Measurements from ENCODE around the gene TIMM13.
"Not testable (repeated sequence)": the region's sequence is repeated elsewhere in the genome, so short reads cannot be mapped to it uniquely, and the experiment has no call there.

The TIMM13 gene

GRCh38 chr19:2429917-2430535 lies 2.6 kb upstream of the TIMM13 start:
- DNase-seq, result no peak

- DNase-seq, result no peak
Observed at GRCh38 chr19:2428756-2429711, 1.6 kb upstream of the TIMM13 start.

DNA sequence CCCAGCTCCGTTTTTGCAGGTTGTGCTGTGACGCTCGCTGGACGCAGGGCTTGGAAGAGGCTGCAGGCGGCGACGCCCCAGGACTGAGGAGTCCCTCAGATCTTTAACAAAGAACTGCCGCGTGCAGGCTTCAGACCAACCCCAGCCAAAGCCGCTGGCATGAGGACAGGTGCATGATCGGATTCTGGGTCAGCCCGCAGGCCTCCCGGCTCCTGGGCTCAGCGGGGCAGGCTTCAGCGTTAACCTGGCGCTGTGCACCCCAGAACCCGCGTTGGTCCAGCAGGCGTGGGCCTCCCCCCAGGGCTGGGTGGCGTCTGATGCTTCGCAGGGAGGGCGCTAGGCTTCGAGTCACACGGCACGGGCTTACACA lies 920 bp upstream of the TIMM13 start:
- DNase-seq, result no peak

DNA sequence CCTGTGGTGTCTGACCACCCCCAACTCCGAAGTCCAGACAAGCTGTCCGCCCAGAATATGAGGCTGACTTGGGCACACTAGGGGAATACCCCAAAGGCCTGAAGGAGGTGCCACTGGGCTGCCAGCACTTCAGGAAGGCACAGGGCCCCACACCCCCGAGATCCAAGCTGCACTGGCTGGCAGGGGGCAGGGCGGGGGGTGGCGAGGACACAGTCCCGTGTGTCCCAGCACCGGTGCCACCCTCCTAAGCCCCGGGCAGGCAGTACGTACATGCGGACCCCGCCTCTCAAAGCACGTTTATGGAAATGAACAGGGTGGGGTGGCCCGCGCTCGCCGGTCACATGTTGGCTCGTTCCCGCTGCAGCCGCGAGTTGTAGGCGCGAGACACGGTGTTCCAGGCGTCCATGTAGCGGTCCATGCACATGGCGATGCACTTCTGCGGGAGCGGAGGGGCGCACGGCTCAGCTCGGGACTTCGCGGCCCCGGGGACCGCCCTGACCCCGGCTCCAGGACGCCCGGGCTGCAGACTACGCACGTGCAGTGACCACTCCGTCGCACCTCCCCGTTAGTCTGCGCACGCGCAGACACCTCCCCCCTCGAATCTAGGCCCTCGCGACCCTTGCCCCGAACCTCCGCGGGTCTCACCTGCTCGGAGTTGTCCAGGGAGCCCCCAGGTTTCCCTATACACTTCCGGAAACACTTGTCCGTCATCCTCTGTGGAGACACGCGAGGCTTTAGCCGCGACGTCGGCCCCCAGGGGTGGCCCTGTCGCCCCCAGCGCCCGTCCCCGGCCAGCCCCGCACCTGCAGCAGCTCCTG lies 566 bp downstream of the TIMM13 start:
- peak; percentile 68 for DNase-seq

DNA sequence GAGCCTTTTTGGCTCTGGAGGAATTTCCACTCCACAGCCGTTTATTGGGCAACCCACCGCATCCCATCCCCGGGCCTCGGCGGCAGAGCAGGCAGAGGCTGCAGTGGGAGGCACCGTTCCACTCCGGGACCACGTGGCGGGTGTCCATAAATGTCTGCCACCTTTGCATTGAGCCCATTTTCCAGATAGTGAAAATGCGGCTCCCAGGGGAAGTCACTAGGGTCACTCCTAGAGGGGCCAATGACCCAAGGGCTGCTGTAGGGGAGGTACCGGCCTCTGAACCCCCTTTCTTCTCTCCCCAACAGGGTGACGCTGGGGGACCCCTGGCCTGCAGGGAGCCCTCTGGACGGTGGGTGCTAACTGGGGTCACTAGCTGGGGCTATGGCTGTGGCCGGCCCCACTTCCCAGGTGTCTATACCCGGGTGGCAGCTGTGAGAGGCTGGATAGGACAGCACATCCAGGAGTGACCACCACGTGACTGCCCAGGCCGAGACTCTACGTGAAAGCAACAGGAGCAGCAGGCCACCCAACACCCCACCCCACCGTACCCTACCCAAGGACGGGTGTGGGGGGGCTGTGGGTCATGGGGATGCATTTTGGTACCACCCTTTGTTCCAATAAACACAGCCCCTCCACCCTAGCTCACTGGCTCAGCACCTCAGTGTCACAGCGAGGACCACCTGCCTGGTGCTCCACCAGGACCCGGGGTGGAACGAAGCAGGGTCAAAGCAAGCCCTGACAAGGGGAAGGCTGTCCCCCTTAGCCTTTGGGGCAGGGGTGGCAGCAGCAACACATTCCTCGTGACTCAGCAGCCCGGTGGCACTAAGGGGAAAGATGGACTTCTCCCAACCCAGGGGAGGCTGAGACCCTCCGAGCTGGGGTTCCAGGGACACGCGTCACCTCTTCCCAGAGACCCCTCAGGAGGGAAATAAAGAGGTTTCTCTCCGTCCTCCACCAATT lies 1.5 kb downstream of the TIMM13 start:
- DNase-seq, result no peak

DNA sequence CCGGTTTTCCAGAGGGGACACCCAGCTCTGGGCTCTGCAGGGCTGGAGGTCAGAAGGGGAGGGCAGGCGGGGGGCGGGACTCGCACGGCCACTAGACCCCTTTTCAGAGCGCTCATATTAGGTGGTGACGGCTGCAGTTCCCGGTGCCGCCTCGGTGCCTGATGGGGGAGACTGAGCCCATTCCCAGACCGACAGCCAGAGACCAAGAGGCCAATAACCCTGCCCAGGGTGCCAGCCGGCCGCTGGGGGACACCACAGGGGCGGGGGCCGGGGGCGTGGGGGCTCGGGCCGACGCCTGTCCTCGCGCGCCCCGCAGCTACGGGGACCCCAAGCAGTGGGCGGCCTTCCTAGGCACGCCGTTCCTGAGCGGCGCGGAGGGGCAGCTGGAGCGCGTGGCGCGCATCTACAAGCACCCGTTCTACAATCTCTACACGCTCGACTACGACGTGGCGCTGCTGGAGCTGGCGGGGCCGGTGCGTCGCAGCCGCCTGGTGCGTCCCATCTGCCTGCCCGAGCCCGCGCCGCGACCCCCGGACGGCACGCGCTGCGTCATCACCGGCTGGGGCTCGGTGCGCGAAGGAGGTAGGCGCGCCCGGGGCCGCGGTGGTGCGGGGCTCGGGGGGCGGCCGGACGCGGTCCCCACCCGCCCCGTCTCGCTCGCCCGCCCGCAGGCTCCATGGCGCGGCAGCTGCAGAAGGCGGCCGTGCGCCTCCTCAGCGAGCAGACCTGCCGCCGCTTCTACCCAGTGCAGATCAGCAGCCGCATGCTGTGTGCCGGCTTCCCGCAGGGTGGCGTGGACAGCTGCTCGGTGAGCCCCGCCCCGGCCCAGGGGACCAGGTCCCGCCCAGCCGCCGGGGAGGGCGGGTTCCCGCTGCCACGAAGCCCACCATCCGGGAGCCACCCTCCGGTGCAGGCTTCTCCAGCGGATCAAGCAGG lies 2.4 kb downstream of the TIMM13 start:
- DNase-seq, result no peak

DNA sequence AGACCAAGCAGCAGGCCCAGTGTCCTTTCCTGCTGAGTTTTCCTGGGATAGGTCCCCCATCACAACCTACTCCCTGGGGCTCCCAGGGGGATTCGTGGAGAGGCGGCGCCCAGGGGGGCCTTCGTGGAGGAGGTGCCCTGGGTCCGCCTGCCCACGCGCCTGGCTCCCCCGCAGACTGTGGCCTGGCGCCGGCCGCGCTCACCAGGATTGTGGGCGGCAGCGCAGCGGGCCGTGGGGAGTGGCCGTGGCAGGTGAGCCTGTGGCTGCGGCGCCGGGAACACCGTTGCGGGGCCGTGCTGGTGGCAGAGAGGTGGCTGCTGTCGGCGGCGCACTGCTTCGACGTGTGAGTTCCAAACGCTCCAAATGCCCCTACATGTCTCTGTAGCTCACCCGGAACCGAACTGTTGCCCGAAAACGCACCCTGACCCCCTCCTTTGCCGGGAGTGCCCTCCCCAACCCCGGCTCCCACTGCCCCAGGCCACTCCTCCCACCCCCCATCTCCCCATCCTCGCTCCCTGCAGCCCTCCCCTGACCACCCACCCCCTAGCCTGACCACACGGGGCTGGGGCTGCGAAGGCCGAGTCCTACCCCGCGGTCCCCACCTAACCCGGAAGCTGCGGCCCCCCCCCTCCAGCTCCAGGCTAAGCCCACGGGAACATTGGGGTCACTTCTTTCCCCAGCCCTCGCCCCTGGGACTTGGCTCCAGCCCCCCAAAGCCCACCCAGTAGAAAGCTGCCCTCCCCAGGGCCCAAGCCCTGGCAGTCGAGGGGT lies 3.3 kb downstream of the TIMM13 start:
- no peak for DNase-seq

DNA sequence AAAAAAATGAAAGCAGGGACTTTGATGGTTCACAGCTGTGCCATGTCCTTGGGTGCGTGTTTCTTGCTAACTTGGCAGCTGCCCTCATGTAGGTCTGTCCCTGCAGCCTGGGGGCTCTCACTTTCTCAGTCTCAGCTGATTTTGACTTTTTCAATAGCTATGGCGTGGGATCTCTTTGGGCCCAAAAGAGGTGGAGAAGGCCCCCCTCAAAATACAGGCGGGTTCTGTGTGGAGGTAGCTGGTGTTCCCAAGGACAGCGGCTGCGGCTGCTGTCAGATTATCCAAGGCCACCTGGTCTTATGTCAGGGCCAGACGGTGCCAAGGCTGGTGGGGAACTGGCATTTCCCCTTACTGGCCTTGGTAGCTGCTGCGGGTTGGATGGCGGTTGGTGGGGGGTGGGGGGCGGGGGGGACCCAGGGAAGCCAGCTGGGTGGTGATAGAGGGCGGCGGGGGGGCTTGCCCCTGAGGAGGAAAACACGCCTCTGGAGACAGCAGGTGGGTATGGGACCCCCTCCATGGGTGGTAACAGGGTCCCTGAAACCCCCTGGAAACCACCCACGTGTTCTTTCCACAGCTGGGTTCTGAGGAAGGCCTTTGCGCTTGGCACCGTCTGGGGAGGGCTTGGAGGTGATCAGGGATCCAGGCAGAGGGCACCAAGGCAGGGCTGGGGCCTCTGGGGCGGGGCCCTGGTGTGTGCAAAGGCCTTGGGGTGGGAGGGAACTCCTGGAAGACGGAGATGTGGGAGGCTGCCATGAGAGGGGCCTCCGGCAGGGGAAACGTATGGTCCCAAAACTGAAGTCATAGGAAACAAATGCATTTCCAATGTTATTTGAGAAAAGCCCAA lies 4.1 kb downstream of the TIMM13 start:
- no peak for DNase-seq

DNA sequence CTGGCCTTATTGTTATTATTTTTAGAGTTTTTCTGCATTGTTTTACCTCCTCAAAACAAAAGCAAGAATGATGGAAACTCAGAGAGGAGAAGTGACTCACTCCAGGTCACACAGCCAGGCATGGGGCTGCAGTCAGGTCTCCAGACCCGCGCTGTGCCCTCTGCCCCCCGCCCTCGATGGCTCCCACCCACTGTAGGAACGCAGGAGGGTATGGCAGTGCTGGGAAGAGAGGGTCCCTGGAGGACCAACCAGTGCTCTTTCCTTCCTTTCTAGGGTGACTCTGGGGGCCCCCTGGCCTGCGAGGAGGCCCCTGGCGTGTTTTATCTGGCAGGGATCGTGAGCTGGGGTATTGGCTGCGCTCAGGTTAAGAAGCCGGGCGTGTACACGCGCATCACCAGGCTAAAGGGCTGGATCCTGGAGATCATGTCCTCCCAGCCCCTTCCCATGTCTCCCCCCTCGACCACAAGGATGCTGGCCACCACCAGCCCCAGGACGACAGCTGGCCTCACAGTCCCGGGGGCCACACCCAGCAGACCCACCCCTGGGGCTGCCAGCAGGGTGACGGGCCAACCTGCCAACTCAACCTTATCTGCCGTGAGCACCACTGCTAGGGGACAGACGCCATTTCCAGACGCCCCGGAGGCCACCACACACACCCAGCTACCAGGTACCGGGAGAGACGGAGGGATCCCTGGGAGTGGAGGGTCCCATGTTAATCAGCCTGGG lies 5.6 kb downstream of the TIMM13 start:
- no peak for DNase-seq

- DNase-seq, result no peak
Observed at GRCh38 chr19:2420490-2420889, 6.9 kb downstream of the TIMM13 start.

DNA sequence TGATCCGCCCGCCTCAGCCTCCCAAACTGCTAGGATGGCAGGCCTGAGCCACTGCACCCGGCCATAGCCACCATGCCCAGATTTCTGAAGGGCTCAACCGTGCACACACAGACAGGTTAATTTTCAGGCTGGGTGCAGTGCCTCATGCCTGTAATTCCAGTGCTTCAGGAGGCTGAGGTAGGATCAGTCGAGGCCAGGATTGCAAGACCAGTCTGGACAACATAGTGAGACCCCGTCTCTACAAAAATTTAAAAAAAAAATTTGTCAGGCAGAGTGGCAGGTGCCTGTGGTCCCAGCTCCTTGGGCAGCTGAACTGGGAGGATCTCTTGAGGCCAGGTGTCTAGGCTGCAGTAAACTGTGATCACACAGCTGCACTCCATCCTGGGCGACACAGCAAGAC lies 7.6 kb downstream of the TIMM13 start:
- DNase-seq, result no peak

GRCh38 chr19:2417881-2418406 lies 9.4 kb downstream of the TIMM13 start:
- DNase-seq, result no peak

DNA sequence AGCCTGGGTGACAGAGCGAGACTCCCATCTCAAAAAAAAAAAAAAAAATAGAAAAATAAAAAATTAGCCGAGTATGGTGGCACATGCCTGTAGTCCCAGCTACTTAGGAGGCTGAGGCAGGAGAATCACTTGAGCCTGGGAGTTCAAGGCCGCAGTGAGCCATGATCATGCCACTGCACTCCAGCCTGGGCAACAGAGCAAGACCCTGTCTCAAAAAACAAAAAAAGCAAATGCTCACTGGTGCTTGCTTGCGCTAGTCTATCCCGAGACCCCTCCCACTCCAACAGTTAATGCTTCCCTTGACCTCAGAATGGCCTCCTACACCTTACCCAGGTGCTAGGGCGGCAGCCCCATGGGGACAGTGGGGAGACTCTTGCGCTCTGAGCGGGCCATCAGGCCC lies 9.9 kb downstream of the TIMM13 start:
- DNase-seq, result not testable (repeated sequence)

- no peak for DNase-seq
Observed at GRCh38 chr19:2416321-2417097, 10.9 kb downstream of the TIMM13 start.

DNA sequence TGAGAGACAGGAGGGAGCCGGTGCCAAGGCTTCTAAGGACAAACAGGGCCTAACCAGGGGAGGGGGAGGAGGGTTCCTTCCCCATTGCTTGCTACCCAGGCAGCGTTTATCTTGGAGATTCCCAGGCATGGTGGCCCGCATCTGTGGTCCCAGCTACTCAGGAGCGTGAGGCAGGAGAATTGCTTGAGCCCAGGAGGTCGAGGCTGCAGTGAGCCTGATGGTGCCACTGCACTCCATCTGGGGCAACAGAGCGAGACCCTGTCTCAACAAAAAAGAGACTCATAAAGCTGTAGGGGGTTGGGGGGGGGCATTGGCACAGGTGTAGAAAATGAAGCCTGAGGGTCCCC lies 11.4 kb downstream of the TIMM13 start:
- no peak for DNase-seq

- DNase-seq, result no peak
Observed at GRCh38 chr19:2415281-2415972, 12.0 kb downstream of the TIMM13 start.

GRCh38 chr19:2413629-2414028 lies 13.8 kb downstream of the TIMM13 start:
- no peak for DNase-seq

Data from stimulated activated CD8-positive, alpha-beta memory T cell treated with anti-CD3 and anti-CD28 coated beads, Interleukin-4, amount 100 ng/mL, for 48 hours (primary cell).